Measurements from ENCODE around the gene PACSIN2. TPM values are rescaled to one million over a fixed set of nuclear protein-coding genes. Genes with fewer than 3 reads are reported as not detected.
A peak's percentile ranks its signal among the peaks of the same experiment; 100 is the strongest.

Gene PACSIN2
- total RNA-seq, 1 donor from 2014 or later, result 24.5 TPM

DNA sequence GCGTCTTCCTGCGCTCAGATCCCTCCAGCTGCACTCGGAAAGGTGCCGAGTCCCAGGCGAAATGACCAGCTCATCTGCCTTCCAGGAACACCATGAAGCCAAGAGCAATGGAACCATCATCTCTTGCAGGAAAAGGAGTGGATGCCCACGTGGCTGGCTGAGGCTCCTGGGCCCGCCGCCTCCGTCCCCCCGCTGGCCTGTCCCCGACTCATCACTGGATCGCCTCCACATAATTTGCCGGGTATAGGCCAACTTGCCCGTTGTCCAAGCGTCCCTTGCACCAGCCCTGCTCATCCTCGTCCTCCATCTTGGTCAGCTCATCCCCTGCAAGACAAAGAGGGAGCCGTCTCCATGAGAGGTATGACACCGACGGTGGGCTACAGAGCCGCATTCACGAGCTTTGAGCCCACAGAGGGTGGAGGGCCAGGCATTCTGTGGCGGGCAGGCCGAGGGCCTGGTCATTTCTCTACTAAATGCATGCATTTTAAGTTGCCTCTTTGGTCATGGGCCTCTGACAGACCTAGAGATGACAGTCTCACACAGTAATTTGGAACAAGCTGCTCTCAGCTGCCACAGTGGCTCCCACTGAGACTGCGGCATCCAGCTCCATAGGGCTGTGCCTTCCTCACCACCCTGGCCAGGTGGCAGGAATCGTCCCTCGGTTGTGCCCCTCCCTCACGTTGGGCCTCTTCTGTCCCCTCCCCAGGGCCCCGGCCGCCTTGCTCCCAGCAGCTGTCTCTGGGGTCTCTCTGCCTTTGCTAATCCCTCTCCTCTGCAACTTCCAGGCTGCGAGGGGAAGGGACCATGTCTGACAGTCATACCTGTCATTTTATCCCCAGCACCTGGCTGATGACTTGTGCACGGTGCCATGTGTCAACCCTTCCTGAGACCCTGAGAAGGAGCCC, 143.6 kb downstream of the PACSIN2 start:
- no peak for FAIRE-seq
- no peak for DNase-seq (ENCODE audit: low spot score in 2 of 2)

- FAIRE-seq (no peak), DNase-seq (ENCODE audit: low spot score in 2 of 2) (no peak)
Observed at GRCh38 chr22:42869888-42870480, 145.0 kb downstream of the PACSIN2 start.

- DNase-seq (ENCODE audit: low spot score in 2 of 2), result no peak
- no peak for FAIRE-seq
Observed at GRCh38 chr22:42869463-42869862, 145.5 kb downstream of the PACSIN2 start.

DNA sequence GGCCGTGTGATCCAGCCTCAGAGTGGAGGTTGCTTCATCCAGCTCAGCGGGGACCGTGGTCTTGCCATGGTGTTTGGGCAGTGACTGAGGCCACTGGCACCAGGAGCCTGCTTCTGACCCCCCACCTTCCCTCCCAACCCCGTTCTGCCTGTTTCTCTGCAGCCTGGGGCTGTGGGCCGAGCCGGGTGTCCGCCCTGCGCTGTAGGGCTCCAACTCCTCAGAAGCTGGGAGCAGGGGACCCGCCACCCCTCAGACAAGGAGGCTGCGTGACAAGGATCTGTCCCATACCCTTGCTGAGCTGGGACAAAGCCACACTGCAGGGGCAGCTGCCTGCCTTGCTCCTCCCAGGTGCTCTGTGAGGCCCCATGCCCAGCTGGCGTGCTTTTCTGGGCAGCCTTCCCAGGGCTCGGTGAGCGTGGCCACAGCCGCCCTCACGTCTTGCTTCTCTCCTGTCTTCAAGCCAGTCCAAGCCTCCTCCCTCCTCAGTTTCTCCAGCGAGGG, 146.1 kb downstream of the PACSIN2 start:
- no peak for FAIRE-seq
- peak; percentile 38 to 60 for DNase-seq (ENCODE audit: low spot score in 2 of 2)

DNA sequence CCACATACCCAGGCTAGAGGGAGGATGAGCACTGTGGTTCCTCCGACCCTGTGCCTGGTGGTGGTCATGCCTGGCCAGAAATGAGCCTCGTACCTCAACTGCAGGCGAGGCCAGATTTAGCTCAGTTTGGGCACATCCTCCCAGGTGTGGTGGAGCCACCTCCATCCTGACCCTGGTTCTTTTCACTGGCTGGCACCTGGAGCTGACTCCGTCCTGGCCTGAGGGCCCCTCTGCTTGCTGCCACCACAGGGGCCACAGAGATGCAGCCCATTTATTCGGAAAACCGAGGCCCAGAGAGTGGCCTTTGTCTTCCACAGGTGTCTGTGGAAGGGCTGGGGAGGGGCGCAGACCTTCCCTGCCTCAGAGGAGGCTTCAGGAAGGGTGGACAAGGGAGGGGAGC, 148.8 kb downstream of the PACSIN2 start:
- FAIRE-seq (no peak), DNase-seq (ENCODE audit: low spot score in 2 of 2) (no peak)

- DNase-seq (ENCODE audit: low spot score in 2 of 2), result no peak
- no peak for FAIRE-seq
Observed at GRCh38 chr22:42865536-42865935, 149.4 kb downstream of the PACSIN2 start.

GRCh38 chr22:42863349-42863961, 151.5 kb downstream of the PACSIN2 start:
- FAIRE-seq (no peak), DNase-seq (ENCODE audit: low spot score in 2 of 2) (no peak)

DNA sequence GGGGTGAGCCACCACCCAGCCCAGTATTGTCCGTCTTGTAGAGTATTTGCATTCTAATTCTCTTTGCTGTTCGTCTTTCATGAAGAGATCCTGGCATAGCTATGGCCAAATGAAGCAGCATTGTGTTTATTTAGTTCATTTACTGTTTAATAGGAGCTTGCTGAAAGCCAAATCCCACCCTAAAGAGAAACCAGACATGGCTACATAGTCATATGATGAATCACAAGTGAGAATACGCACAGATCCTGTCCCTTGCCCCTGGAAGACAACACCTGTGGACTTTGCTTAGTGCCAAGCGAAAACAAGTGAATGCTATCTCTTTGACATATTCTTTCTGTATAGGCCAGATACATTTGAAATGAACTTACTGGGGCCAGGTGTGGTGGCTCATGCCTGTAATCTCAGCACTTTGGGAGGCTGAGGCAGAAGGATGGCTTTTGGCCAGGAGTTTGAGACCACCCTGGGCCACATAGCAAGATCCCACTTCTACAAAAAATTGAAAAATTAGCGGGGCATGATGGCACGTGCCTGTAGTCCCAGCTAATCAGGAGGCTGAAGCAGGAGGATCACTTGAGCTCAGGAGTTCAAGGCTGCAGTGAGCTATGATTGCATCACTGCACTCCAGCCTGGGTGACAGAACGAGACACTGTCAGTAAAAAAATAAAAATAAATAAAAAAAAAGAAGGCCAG, 152.8 kb downstream of the PACSIN2 start:
- FAIRE-seq (no peak), DNase-seq (ENCODE audit: low spot score in 2 of 2) (no peak)

DNA sequence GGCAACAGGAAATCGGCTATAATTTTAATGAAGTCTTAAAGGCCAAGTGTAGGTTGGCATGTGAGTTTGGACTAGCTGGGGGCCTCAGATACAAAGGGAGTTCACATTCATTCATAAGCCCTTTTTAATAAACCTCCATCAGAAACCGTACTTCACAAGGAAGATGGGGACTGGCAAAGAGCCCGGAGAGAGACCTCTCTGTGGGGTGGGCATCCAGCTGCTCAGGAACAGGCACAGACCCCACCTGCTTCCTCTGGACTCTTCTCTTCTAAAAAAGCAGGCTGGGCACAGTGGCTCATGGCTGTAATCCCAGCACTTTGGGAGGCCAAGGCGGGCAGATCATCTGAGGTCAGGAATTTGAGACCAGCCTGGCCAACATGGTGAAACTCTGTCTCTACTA, 154.0 kb downstream of the PACSIN2 start:
- DNase-seq (ENCODE audit: low spot score in 2 of 2) (no peak), FAIRE-seq (no peak)

DNA sequence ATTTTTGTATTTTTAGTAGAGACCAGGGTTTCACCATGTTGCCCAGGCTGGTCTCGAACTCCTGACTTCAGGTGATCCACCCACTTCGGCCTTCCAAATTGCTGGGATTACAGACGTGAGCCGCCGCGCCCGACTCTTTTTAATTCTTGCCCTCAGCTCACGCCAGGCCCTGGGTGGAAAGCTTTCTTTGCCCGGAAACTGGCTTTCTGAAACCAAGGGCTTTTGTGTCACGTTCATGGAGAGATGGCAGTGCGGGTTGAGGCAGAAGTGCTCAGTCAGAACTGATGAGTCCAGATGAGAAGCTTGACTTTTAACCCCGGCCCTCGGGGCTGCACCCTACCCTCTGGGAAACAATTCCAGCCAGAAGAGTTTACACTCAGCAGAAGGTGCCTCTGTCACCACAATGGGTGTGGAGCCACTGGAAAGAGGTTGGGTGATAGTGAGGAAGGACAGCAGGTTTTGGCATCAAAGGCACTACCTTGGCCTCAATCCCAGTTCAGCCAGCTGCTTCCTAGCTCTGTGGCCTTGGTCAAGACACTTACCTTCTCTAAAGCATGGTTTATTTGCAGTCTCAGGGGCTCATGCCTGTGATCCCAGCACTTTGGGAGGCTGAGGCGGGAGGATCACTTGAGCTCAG, 157.0 kb downstream of the PACSIN2 start:
- DNase-seq (ENCODE audit: low spot score in 2 of 2) (no peak), FAIRE-seq (no peak)

GRCh38 chr22:42856865-42857704, 157.9 kb downstream of the PACSIN2 start, which contains the start of gene ARFGAP3:
TSS of gene ARFGAP3 (minus strand) at chr22:42857273. CDS start at chr22:42857182, 91 bp downstream.
- no peak for FAIRE-seq
- peak; percentile 98 to 99 for DNase-seq (ENCODE audit: low spot score in 2 of 2)

DNA sequence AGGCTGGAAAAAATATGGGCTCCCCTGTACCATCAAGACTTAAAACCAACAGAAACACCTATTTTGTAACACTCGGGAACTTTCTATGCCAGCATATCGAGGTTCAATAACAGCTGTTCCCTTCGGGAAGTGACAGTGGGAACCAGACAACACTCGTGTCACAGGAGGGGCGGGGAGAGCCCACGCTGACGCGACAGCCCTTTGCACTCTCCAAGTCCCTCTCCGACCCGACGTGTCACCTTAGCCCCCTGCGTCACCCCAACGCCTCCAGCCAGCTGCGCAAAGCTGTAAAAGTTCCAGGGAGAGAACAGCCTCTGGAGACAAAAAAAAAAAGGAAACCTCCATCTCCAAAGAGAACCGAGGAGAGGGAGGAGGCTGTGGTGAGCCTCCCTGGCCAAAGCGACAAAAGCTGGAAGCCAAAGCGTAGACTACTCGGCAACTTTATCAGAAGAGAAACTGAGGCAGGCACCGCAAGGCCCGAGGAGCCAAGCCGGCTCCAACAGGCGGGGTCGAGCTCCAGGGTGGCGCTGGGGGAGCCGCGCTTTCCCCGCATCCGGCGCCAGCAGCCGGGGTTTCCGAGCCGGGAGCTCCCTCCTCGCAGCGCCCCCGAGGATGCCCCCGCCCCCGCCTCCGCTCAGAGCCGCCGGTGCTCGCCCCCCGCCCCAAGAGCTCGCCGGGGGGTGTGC, 158.6 kb downstream of the PACSIN2 start:
- no peak for FAIRE-seq
- DNase-seq (ENCODE audit: low spot score in 2 of 2), result peak; percentile 51 to 72

DNA sequence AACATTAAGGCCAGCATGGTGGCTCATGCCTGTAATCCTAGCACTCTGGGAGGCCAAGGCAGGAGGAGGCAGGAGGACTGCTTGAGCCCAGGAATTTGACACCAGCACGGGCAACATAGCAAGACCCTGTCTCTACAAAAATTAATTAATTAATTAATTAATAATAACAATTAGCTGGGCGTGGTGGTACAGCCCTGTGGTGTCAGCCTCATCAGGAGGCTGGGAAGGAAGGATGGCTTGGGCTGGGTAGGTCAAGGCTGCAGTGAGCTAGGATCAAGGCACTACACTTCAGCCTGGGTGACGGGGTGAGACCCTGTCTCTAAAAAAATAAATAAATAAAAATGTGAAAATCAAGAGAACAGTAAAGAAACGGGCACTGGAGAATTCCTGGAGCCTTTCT, 159.2 kb downstream of the PACSIN2 start:
- no peak for FAIRE-seq
- no peak for DNase-seq (ENCODE audit: low spot score in 2 of 2)

GRCh38 chr22:42855211-42855610, 159.7 kb downstream of the PACSIN2 start:
- no peak for FAIRE-seq
- no peak for DNase-seq (ENCODE audit: low spot score in 2 of 2)

- DNase-seq (ENCODE audit: low spot score in 2 of 2) (no peak), FAIRE-seq (no peak)
Observed at GRCh38 chr22:42848941-42849550, 165.9 kb downstream of the PACSIN2 start.

- DNase-seq (ENCODE audit: low spot score in 2 of 2) (no peak), FAIRE-seq (no peak)
Observed at GRCh38 chr22:42847110-42847509, 167.8 kb downstream of the PACSIN2 start.

- DNase-seq (ENCODE audit: low spot score in 2 of 2) (no peak), FAIRE-seq (no peak)
Observed at GRCh38 chr22:42844756-42845155, 170.2 kb downstream of the PACSIN2 start.

DNA sequence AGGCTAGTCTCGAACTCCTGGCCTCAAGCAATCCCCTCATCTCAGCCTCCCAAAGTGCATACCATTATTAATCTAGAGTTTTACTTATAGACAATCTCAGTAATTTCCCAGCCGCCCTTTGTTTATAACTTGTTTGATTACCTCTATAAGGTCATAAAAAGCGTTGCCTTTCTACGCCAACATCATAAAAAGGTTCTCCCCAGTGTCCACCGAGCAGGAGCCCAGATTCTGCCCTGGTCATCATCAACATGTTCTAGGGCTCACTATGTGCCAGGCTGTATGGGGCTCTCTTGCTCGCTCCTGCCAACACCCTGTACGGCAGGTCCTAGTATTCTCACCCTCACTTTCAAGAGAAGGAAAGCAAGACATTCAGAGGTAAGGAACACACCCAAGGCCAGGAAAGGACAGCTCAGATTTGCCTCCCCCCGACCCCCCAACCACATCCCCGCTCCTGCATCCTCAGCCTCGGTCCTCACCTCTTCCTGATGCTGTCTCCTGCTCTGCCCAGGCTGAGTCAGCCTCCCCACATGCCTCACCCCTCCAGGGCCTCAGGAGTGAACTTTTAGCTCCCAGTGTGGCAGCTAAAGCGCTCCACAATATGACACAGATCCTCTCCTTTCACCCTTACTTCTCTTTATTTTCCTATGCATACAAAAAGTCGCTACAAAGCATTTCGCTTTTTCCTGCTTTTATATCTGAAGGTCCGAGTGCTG, 172.1 kb downstream of the PACSIN2 start:
- FAIRE-seq, result no peak
- no peak for DNase-seq (ENCODE audit: low spot score in 2 of 2)

Data from frontal cortex (tissue), 4 donors.